Panc1 (cell line): ENCODE measurements around the gene SLCO3A1.

Experiments used
- CTCF ChIP-seq: fragments of 450-650 bp; IDR thresholded peaks from 2 replicates; pipeline ENCODE4 v1.5.1; 2017; ENCODE audit warnings: mild to moderate bottlenecking
- POLR2AphosphoS5 ChIP-seq: IDR thresholded peaks from 2 replicates; pipeline ENCODE4 v1.6.1; 2012; ENCODE audit warnings: mild to moderate bottlenecking, low read depth, low read length, moderate library complexity
- REST ChIP-seq, 2 experiments: IDR thresholded peaks; 2 replicates each; pipeline ENCODE4 v1.6.1; 2011 to 2012; ENCODE audit warnings: low read depth in 2 of 2, control low read depth in 1 of 2, low read length in 1 of 2, mild to moderate bottlenecking in 1 of 2, moderate library complexity in 1 of 2; ENCODE audit not compliant: insufficient read depth in 1 of 2
- SIN3A ChIP-seq: IDR thresholded peaks from 2 replicates; pipeline ENCODE4 v1.6.1; 2012; ENCODE audit warnings: low read depth, mild to moderate bottlenecking, low read length, moderate library complexity, borderline replicate concordance; ENCODE audit not compliant: insufficient read depth
- TCF7L2 ChIP-seq: IDR thresholded peaks from 2 replicates; pipeline ENCODE4 v1.6.1; 2011; ENCODE audit warnings: mild to moderate bottlenecking, low read depth, low read length, inconsistent platforms

GRCh38 chr15:91988655-91989054 lies 135.1 kb downstream of the SLCO3A1 start:
- TF ChIP-seq CTCF (no peak), REST (IDR thresholded peaks at IDR 0.05; ENCODE audit: insufficient read depth in 1 of 2, low read depth in 2 of 2, low read length in 1 of 2) (no peak), POLR2AphosphoS5 (no peak), TCF7L2 (no peak), SIN3A (no peak)
